T-helper 1 cell treated with Interleukin-12 subunit alpha and Interleukin-12 subunit beta and Interleukin-4 antibody, amounts not matched to agents 30 μg/mL and 1 μg/mL, for 36 hours (primary cell): ENCODE results near the gene COG5.

Experiments used
- H3K27ac Mint-ChIP-seq: one replicate; pipeline ENCODE4 v1.8.0; 2021; ENCODE audit warnings: mild to moderate bottlenecking, mixed read lengths
- H3K27me3 Mint-ChIP-seq: one replicate; pipeline ENCODE4 v1.8.0; 2021; ENCODE audit warnings: low read depth, mixed read lengths
- H3K36me3 Mint-ChIP-seq: one replicate; pipeline ENCODE4 v1.8.0; 2021; ENCODE audit warnings: low read depth, mixed read lengths
- H3K4me1 Mint-ChIP-seq: one replicate; pipeline ENCODE4 v1.8.0; 2021; ENCODE audit warnings: low read depth, mixed read lengths
- H3K4me3 Mint-ChIP-seq: one replicate; pipeline ENCODE4 v1.8.0; 2021; ENCODE audit warnings: mild to moderate bottlenecking, moderate library complexity, mixed read lengths
- H3K9me3 Mint-ChIP-seq: one replicate; pipeline ENCODE4 v1.8.0; 2021; ENCODE audit warnings: mixed read lengths

COG5 gene

GRCh38 chr7:107471292-107472070 lies 92.2 kb downstream of the COG5 start:
- Mint-ChIP-seq H3K27ac (no peak overlapping the region), H3K27me3 (no peaks in the 10 kb centered on the region), H3K4me3 (no peak overlapping the region)

GRCh38 chr7:107469929-107470328 lies 93.8 kb downstream of the COG5 start, which contains the start of gene GPR22:
GPR22 (plus strand) TSS chr7:107470057; CDS start chr7:107474061, 4,004 bp downstream.
- H3K9me3 Mint-ChIP-seq: no peaks in the 10 kb centered on the region
- H3K27me3 Mint-ChIP-seq: no peaks in the 10 kb centered on the region
- no peaks in the 10 kb centered on the region for H3K36me3 Mint-ChIP-seq
- peaks cover 5% of the 10 kb centered on the region for H3K4me1 Mint-ChIP-seq
- no peak within 1 kb of the TSS for H3K4me3 Mint-ChIP-seq
- H3K27ac Mint-ChIP-seq: no peak within 1 kb of the TSS

More at GRCh38 chr7:107471292-107472070, 92.2 kb downstream of the COG5 start:
- Mint-ChIP-seq H3K4me1 (peaks cover 5% of the 10 kb centered on the region), H3K36me3 (no peaks in the 10 kb centered on the region), H3K9me3 (no peaks in the 10 kb centered on the region)

GRCh38 chr7:107468824-107469223 lies 94.9 kb downstream of the COG5 start:
- no peaks in the 10 kb centered on the region for H3K9me3 Mint-ChIP-seq
- H3K27me3 Mint-ChIP-seq: no peaks in the 10 kb centered on the region
- no peaks in the 10 kb centered on the region for H3K36me3 Mint-ChIP-seq
- H3K4me1 Mint-ChIP-seq: peaks cover 5% of the 10 kb centered on the region
- no peak overlapping the region for H3K27ac Mint-ChIP-seq
- H3K4me3 Mint-ChIP-seq: no peak overlapping the region

- Mint-ChIP-seq H3K4me1 (peaks cover 5% of the 10 kb centered on the region), H3K36me3 (no peaks in the 10 kb centered on the region), H3K9me3 (no peaks in the 10 kb centered on the region), H3K4me3 (no peak overlapping the region), H3K27ac (no peak overlapping the region), H3K27me3 (no peaks in the 10 kb centered on the region)
These were observed 95.7 kb downstream of the COG5 start for GRCh38 chr7:107467972-107468371.

GRCh38 chr7:107464666-107465226 lies 99.0 kb downstream of the COG5 start:
- H3K9me3 Mint-ChIP-seq: no peaks in the 10 kb centered on the region
- H3K36me3 Mint-ChIP-seq: no peaks in the 10 kb centered on the region
- H3K27me3 Mint-ChIP-seq: no peaks in the 10 kb centered on the region
- H3K27ac Mint-ChIP-seq: no peak overlapping the region
- no peaks in the 10 kb centered on the region for H3K4me1 Mint-ChIP-seq
- no peak overlapping the region for H3K4me3 Mint-ChIP-seq

GRCh38 chr7:107463139-107464078 lies 100.3 kb downstream of the COG5 start:
- H3K4me3 Mint-ChIP-seq: no peak overlapping the region
- no peaks in the 10 kb centered on the region for H3K9me3 Mint-ChIP-seq
- H3K27me3 Mint-ChIP-seq: no peaks in the 10 kb centered on the region
- no peak overlapping the region for H3K27ac Mint-ChIP-seq
- H3K36me3 Mint-ChIP-seq: no peaks in the 10 kb centered on the region
- no peaks in the 10 kb centered on the region for H3K4me1 Mint-ChIP-seq

GRCh38 chr7:107461938-107462533 lies 101.7 kb downstream of the COG5 start:
- no peaks in the 10 kb centered on the region for H3K9me3 Mint-ChIP-seq
- H3K36me3 Mint-ChIP-seq: peaks cover 7% of the 10 kb centered on the region
- no peak overlapping the region for H3K4me3 Mint-ChIP-seq
- H3K27me3 Mint-ChIP-seq: no peaks in the 10 kb centered on the region
- H3K4me1 Mint-ChIP-seq: no peaks in the 10 kb centered on the region
- no peak overlapping the region for H3K27ac Mint-ChIP-seq

GRCh38 chr7:107453388-107453787 lies 110.3 kb downstream of the COG5 start:
- H3K4me1 Mint-ChIP-seq: no peaks in the 10 kb centered on the region
- H3K27me3 Mint-ChIP-seq: no peaks in the 10 kb centered on the region
- H3K9me3 Mint-ChIP-seq: no peaks in the 10 kb centered on the region
- no peak overlapping the region for H3K27ac Mint-ChIP-seq
- no peak overlapping the region for H3K4me3 Mint-ChIP-seq
- H3K36me3 Mint-ChIP-seq: peaks cover 8% of the 10 kb centered on the region

GRCh38 chr7:107450970-107451369 lies 112.8 kb downstream of the COG5 start:
- peaks cover 3% of the 10 kb centered on the region for H3K36me3 Mint-ChIP-seq
- no peak overlapping the region for H3K27ac Mint-ChIP-seq
- no peak overlapping the region for H3K4me3 Mint-ChIP-seq
- no peaks in the 10 kb centered on the region for H3K27me3 Mint-ChIP-seq
- H3K9me3 Mint-ChIP-seq: no peaks in the 10 kb centered on the region
- H3K4me1 Mint-ChIP-seq: peaks cover 3% of the 10 kb centered on the region

- H3K4me3 Mint-ChIP-seq: no peak overlapping the region
- H3K36me3 Mint-ChIP-seq: peaks cover 5% of the 10 kb centered on the region
- H3K4me1 Mint-ChIP-seq: peaks cover 4% of the 10 kb centered on the region
- H3K9me3 Mint-ChIP-seq: peaks cover 2% of the 10 kb centered on the region
- no peaks in the 10 kb centered on the region for H3K27me3 Mint-ChIP-seq
- H3K27ac Mint-ChIP-seq: no peak overlapping the region
These were observed 116.7 kb downstream of the COG5 start for GRCh38 chr7:107446988-107447387.

GRCh38 chr7:107446531-107446930 lies 117.2 kb downstream of the COG5 start:
- peaks cover 7% of the 10 kb centered on the region for H3K36me3 Mint-ChIP-seq

GRCh38 chr7:107442678-107443077 lies 121.0 kb downstream of the COG5 start:
- no peak overlapping the region for H3K27ac Mint-ChIP-seq
- H3K9me3 Mint-ChIP-seq: peaks cover 7% of the 10 kb centered on the region
- H3K4me3 Mint-ChIP-seq: no peak overlapping the region
- H3K4me1 Mint-ChIP-seq: peaks cover 6% of the 10 kb centered on the region
- H3K36me3 Mint-ChIP-seq: peaks cover 7% of the 10 kb centered on the region
- no peaks in the 10 kb centered on the region for H3K27me3 Mint-ChIP-seq

More at GRCh38 chr7:107446531-107446930, 117.2 kb downstream of the COG5 start:
- Mint-ChIP-seq H3K27ac (no peak overlapping the region), H3K4me3 (no peak overlapping the region), H3K4me1 (peaks cover 6% of the 10 kb centered on the region), H3K27me3 (no peaks in the 10 kb centered on the region), H3K9me3 (peaks cover 7% of the 10 kb centered on the region)

GRCh38 chr7:107441581-107442422 lies 121.9 kb downstream of the COG5 start:
- Mint-ChIP-seq H3K9me3 (peaks cover 7% of the 10 kb centered on the region), H3K4me3 (no peak overlapping the region), H3K27me3 (no peaks in the 10 kb centered on the region), H3K4me1 (peaks cover 3% of the 10 kb centered on the region), H3K36me3 (peaks cover 7% of the 10 kb centered on the region), H3K27ac (no peak overlapping the region)
